K562 (cell line): ENCODE measurements around the gene ZBTB38. TPM values are rescaled to one million over a fixed set of nuclear protein-coding genes. Genes with fewer than 3 reads are reported as not detected.

Experiments
- DDX20 ChIP-seq: fragments of 450-650 bp; IDR thresholded peaks from 2 replicates; pipeline ENCODE4 v1.6.1; 2016; ENCODE audit warnings: missing genetic modification characterization, low read depth, mild to moderate bottlenecking, missing compliant biosample characterization, moderate library complexity
- ETV5 ChIP-seq: sonication (generic); formaldehyde crosslinking; IDR thresholded peaks from 2 replicates; pipeline ENCODE4 v1.4.0; 2020; ENCODE audit warnings: low read depth, mild to moderate bottlenecking, missing genetic modification reagents
- GTF2A2 ChIP-seq: IDR thresholded peaks from 2 replicates; pipeline ENCODE4 v1.6.1; 2016; ENCODE audit warnings: mild to moderate bottlenecking, missing genetic modification characterization, missing compliant biosample characterization
- HDAC8 ChIP-seq: fragments of 450-650 bp; IDR thresholded peaks from 2 replicates; pipeline ENCODE4 v1.6.1; 2016; ENCODE audit warnings: mild to moderate bottlenecking, missing genetic modification characterization, moderate library complexity, missing compliant biosample characterization
- ILK ChIP-seq: fragments of 450-650 bp; IDR thresholded peaks from 2 replicates; pipeline ENCODE4 v1.6.1; 2016; ENCODE audit warnings: missing genetic modification characterization, low read depth, mild to moderate bottlenecking, missing compliant biosample characterization, moderate library complexity, borderline replicate concordance
- MBD1 ChIP-seq: fragments of 250-450 bp; sonication (Bioruptor Pico); IDR thresholded peaks from 2 replicates; pipeline ENCODE4 v1.8.0; 2022; ENCODE audit warnings: inconsistent platforms
- MEF2D ChIP-seq: conservative IDR thresholded peaks from 2 replicates; pipeline ENCODE4 v1.6.1; 2016; ENCODE audit warnings: low read depth, missing genetic modification characterization, missing compliant biosample characterization
- NR4A1 ChIP-seq, 2 experiments: fragments of 250-450 bp in 1 of 2; fragments of 450-650 bp in 1 of 2; sonication (Bioruptor Pico) in 1 of 2; IDR thresholded peaks; 2 replicates each; pipeline versions ENCODE4 v1.4.0 to v1.6.1; 2016 to 2020; ENCODE audit warnings: mild to moderate bottlenecking in 2 of 2, missing compliant biosample characterization in 1 of 2, missing genetic modification characterization in 1 of 2, moderate library complexity in 1 of 2
- POLR2AphosphoS2 ChIP-seq: IDR thresholded peaks from 2 replicates; pipeline ENCODE4 v1.6.1; 2012; ENCODE audit warnings: low read length, improper control_type of control experiment
- PTRF ChIP-seq: fragments of 450-650 bp; IDR thresholded peaks from 2 replicates; pipeline ENCODE4 v1.6.1; 2016; ENCODE audit warnings: mild to moderate bottlenecking, missing genetic modification characterization, missing compliant biosample characterization
- SAFB ChIP-seq: fragments of 200-400 bp; formaldehyde crosslinking; IDR thresholded peaks from 2 replicates; pipeline ENCODE4 v1.6.1; 2017; ENCODE audit warnings: low read depth, low read length, borderline replicate concordance
- SIN3A ChIP-seq, 2 experiments: fragments of 150-350 bp in 1 of 2; IDR thresholded peaks; 2 replicates each; pipeline ENCODE4 v1.6.1; 2011 to 2016; ENCODE audit warnings: borderline replicate concordance in 2 of 2, low read depth in 2 of 2, low read length in 2 of 2, mild to moderate bottlenecking in 2 of 2, moderate library complexity in 2 of 2; ENCODE audit not compliant: control insufficient read depth in 1 of 2
- TEAD1 ChIP-seq, 2 experiments: fragments of 450-650 bp in 1 of 2; sonication (generic) in 1 of 2; formaldehyde crosslinking; IDR thresholded peaks; 2 replicates each; pipeline versions ENCODE4 v1.4.0 to v1.8.0; 2020 to 2022; ENCODE audit warnings: mild to moderate bottlenecking in 2 of 2, missing genetic modification reagents in 1 of 2
- ZBTB17 ChIP-seq: fragments of 450-650 bp; formaldehyde crosslinking; IDR thresholded peaks from 2 replicates; pipeline ENCODE4 v1.4.0; 2020; ENCODE audit warnings: mild to moderate bottlenecking
- ZNF134 ChIP-seq: fragments of 250-450 bp; sonication (Bioruptor Pico); conservative IDR thresholded peaks from 2 replicates; pipeline ENCODE4 v1.4.0; 2020
- ZNF175 ChIP-seq: fragments of 200-800 bp; sonication (Bioruptor generic); IDR thresholded peaks from 2 replicates; pipeline ENCODE4 v1.6.1; 2016; ENCODE audit warnings: low read depth, mild to moderate bottlenecking, missing genetic modification characterization, missing compliant biosample characterization
- ZNF263 ChIP-seq: sonication (generic); formaldehyde crosslinking; IDR thresholded peaks from 2 replicates; pipeline ENCODE4 v1.8.0; 2022; ENCODE audit warnings: mild to moderate bottlenecking, missing genetic modification reagents, borderline replicate concordance
- ZNF354B ChIP-seq: fragments of 250-450 bp; sonication (Bioruptor Pico); IDR thresholded peaks from 2 replicates; pipeline ENCODE4 v1.4.0; 2020
- ZNF41 ChIP-seq: fragments of 250-450 bp; sonication (Bioruptor Pico); conservative IDR thresholded peaks from 2 replicates; pipeline ENCODE4 v1.4.0; 2020; ENCODE audit warnings: mild to moderate bottlenecking
- ZNF695 ChIP-seq: fragments of 450-650 bp; formaldehyde crosslinking; IDR thresholded peaks from 2 replicates; pipeline ENCODE4 v1.4.0; 2020; ENCODE audit warnings: mild to moderate bottlenecking, moderate library complexity
- ZNF766 ChIP-seq: fragments of 200-800 bp; sonication (Bioruptor generic); conservative IDR thresholded peaks from 2 replicates; pipeline ENCODE4 v1.6.1; 2016; ENCODE audit warnings: missing genetic modification characterization, missing compliant biosample characterization
- polyA plus RNA-seq, 8 experiments: library from polyadenylated mRNA; depleted of rRNA in 4 of 8; stranded (reverse) in 5 of 8; unstranded in 3 of 8; fragments of >200 nt; fragmentation: Nextera tagmentation in 2 of 8; fragmentation: Illumina TruSeq in 1 of 8; extraction: Ambion mirVana in 2 of 8; extraction: Trizol in 1 of 8; gene quantifications; 2 replicates each; pipeline versions ENCODE4 v1.2.1 to v1.2.3, GENCODE V29; 2011 to 2014; ENCODE audit warnings: inconsistent platforms in 1 of 8, missing spikeins in 1 of 8
- total RNA-seq, 7 experiments: library from RNA; depleted of rRNA in 6 of 7; stranded (reverse); fragments of >200 nt in 6 of 7; fragmentation: Illumina TruSeq in 2 of 7; extraction: Trizol in 2 of 7; gene quantifications; 2 replicates each; pipeline versions ENCODE4 v1.2.1 to v1.2.3, GENCODE V29; 2011 to 2021; ENCODE audit warnings: low replicate concordance in 1 of 7
- TF ChIP-seq, protein P1 (sequence below): IDR thresholded peaks from 3 replicates; pipeline ENCODE4 v1.6.1; 2011; ENCODE audit warnings: borderline replicate concordance, mild to moderate bottlenecking; ENCODE audit not compliant: insufficient read length, insufficient read depth
- TF ChIP-seq, protein P2 (sequence below), 3 experiments: fragments of 200-800 bp in 1 of 3; sonication (Bioruptor generic) in 1 of 3; sonication (generic) in 1 of 3; formaldehyde crosslinking in 1 of 3; IDR thresholded peaks; 2 replicates each; pipeline versions ENCODE4 v1.6.1 to v1.8.0; 2016 to 2022; ENCODE audit warnings: mild to moderate bottlenecking in 2 of 3, missing compliant biosample characterization in 2 of 3, missing genetic modification characterization in 2 of 3, missing genetic modification reagents in 1 of 3

Gene ZBTB38
- total and polyA plus RNA-seq, 9 of the 15 experiments (the other 6 are each of a cell fraction or from before 2014, with no cell fraction given): 12.1 to 39.4 (median 22.9) TPM

GRCh38 chr3:141395005-141395589, 26.8 kb downstream of the ZBTB38 start (continued):
- TF ChIP-seq ZNF263 (no peak), GTF2A2 (tag) (peak; percentile 69; the same call in 1 of the 2 replicates), DDX20 (peak; percentile 77; the same call in 1 of the 2 replicates), NR4A1 (CRISPR knock-in tag; IDR thresholded peaks at IDR 0.05) (no peak), NR4A1 (tag; IDR thresholded peaks at IDR 0.05) (peak; percentile 74; the same call in 1 of the 2 replicates), ZNF41 (CRISPR knock-in tag) (0 out of 2 replicates have a peak, but pooled peaks have one; percentile 51), ILK (tag) (0 out of 2 replicates have a peak, but pooled peaks have one; percentile 5), MBD1 (CRISPR knock-in tag) (no peak), TEAD1 (CRISPR knock-in tag; IDR thresholded peaks at IDR 0.05) (0 out of 4 replicates have a peak, but pooled peaks of 1 of the 2 experiments have one; percentile 38), ZNF354B (CRISPR knock-in tag) (peak; percentile 46; the same call in 1 of the 2 replicates), ZBTB17 (CRISPR knock-in tag) (0 out of 2 replicates have a peak, but pooled peaks have one; percentile 23), ZNF766 (CRISPR knock-in tag) (peak; percentile 48), ZNF175 (CRISPR knock-in tag) (peak; percentile 58; the same call in 1 of the 2 replicates), SIN3A (IDR thresholded peaks at IDR 0.05; ENCODE audit: borderline replicate concordance in 2 of 2, control insufficient read depth in 1 of 2, low read depth in 2 of 2, low read length in 2 of 2) (no peak), PTRF (tag) (0 out of 2 replicates have a peak, but pooled peaks have one; percentile 65), HDAC8 (tag) (0 out of 2 replicates have a peak, but pooled peaks have one; percentile 40), MEF2D (tag) (peak; percentile 51; the same call in 1 of the 2 replicates), ETV5 (no peak), POLR2AphosphoS2 (no peak), ZNF134 (CRISPR knock-in tag) (peak; percentile 44; the same call in 1 of the 2 replicates), SAFB (no peak), ZNF695 (CRISPR knock-in tag) (no peak)
- TF ChIP-seq, protein P1, sequence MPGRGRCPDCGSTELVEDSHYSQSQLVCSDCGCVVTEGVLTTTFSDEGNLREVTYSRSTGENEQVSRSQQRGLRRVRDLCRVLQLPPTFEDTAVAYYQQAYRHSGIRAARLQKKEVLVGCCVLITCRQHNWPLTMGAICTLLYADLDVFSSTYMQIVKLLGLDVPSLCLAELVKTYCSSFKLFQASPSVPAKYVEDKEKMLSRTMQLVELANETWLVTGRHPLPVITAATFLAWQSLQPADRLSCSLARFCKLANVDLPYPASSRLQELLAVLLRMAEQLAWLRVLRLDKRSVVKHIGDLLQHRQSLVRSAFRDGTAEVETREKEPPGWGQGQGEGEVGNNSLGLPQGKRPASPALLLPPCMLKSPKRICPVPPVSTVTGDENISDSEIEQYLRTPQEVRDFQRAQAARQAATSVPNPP: no peak
- TF ChIP-seq, protein P2, sequence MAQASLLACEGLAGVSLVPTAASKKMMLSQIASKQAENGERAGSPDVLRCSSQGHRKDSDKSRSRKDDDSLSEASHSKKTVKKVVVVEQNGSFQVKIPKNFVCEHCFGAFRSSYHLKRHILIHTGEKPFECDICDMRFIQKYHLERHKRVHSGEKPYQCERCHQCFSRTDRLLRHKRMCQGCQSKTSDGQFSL (CRISPR knock-in tag; IDR thresholded peaks at IDR 0.05): no peak
- TF ChIP-seq, protein P2 (tag; IDR thresholded peaks at IDR 0.05): peak in 1 of 2 experiments; percentile 65; a peak in 1 of 4 replicates
